HCT116 (cell line): ENCODE measurements around the gene F11R. TPM values are rescaled to one million over a fixed set of nuclear protein-coding genes. Genes with fewer than 3 reads are reported as not detected.
"Not testable (repeated sequence)": the region's sequence is repeated elsewhere in the genome, so short reads cannot be mapped to it uniquely, and the experiment has no call there.

Experiments used
- ATAC-seq: fragments of 200-7000 bp; cut with Tn5 transposase; 2 replicates; pipeline ENCODE4 v1.9.1; 2020; ENCODE audit warnings: mild to moderate bottlenecking, moderate library complexity
- BruUV-seq: library from RNA; stranded (reverse); fragments of 400-500 nt; replicated peaks from 2 replicates; lab custom pipeline; 2021; lab: Mats Ljungman, UMichigan
- CTCF ChIA-PET: fragments of 300-600 bp; sonication (Branson Sonifier 250); formaldehyde crosslinking; loops from one replicate; lab custom pipeline; 2021; ENCODE audit warnings: antibody characterized with exemption; lab: Charles Lee
- POLR2A ChIA-PET: fragments of 300-600, 350-600 bp; sonication (Branson Sonifier 250); formaldehyde crosslinking; loops from one replicate; lab custom pipeline; 2021; ENCODE audit warnings: antibody characterized with exemption; lab: Charles Lee
- RAD21 ChIA-PET, 2 experiments: fragments of 300-600 bp; sonication (Branson Sonifier 250); formaldehyde crosslinking; loops; one replicate each; lab custom pipeline; 2023; ENCODE audit warnings: low total read pairs in 2 of 2; ENCODE audit not compliant: uncharacterized antibody in 2 of 2, unreplicated experiment in 2 of 2, low non-redundant PET in 1 of 2; lab: Charles Lee
- DNase-seq: peaks from one replicate; pipeline ENCODE4 v3.0.0-alpha.2; 2010; ENCODE audit warnings: low read depth, low spot score
- H2AFZ ChIP-seq: fragments of 200-600 bp; shearing (Covaris generic), sonication (generic); 2 replicates; pipeline ENCODE4 v1.6.1; 2017; ENCODE audit warnings: low read depth, mixed run types, mixed read lengths, antibody characterized with exemption, low read length; ENCODE audit not compliant: poor library complexity, severe bottlenecking
- H3K27ac ChIP-seq: 2 replicates; pipeline ENCODE4 v1.5.1; 2012; ENCODE audit warnings: low read depth, low read length
- H3K27me3 ChIP-seq: fragments of 200-600 bp; sonication (generic); 2 replicates; pipeline ENCODE4 v1.6.1; 2016; ENCODE audit warnings: mixed run types, low read length, mixed read lengths; ENCODE audit not compliant: insufficient read depth
- H3K36me3 ChIP-seq, 2 experiments: fragments of 200-500 bp in 1 of 2; fragments of 200-600 bp in 1 of 2; sonication (Bioruptor generic) in 1 of 2; sonication (generic) in 1 of 2; 2 replicates each; pipeline versions ENCODE4 v1.5.1 to v1.6.1; 2014 to 2016; ENCODE audit warnings: low read length in 2 of 2, inconsistent platforms in 1 of 2, mixed read lengths in 1 of 2, mixed run types in 1 of 2; ENCODE audit not compliant: insufficient read depth in 2 of 2, control insufficient read depth in 1 of 2
- H3K4me1 ChIP-seq, 2 experiments: fragments of 200-600 bp in 1 of 2; sonication (generic) in 1 of 2; 2 replicates each; pipeline versions ENCODE4 v1.5.1 to v1.6.1; 2012 to 2017; ENCODE audit warnings: low read length in 2 of 2, inconsistent platforms in 1 of 2, mild to moderate bottlenecking in 1 of 2, mixed read lengths in 1 of 2, mixed run types in 1 of 2, moderate library complexity in 1 of 2; ENCODE audit not compliant: insufficient read depth in 2 of 2, control insufficient read depth in 1 of 2
- H3K4me2 ChIP-seq: fragments of 200-600 bp; sonication (generic); 2 replicates; pipeline ENCODE4 v1.6.1; 2017; ENCODE audit warnings: mixed run types, low read length, mixed read lengths
- H3K4me3 ChIP-seq, 2 experiments: fragments of 200-600 bp in 1 of 2; sonication (generic) in 1 of 2; replicated peaks in 1 of 2; 2 replicates each; pipeline ENCODE4 v1.5.1; 2011 to 2016; ENCODE audit warnings: low read length in 2 of 2, control low read depth in 1 of 2, low read depth in 1 of 2, mild to moderate bottlenecking in 1 of 2, mixed read lengths in 1 of 2, mixed run types in 1 of 2
- H3K79me2 ChIP-seq: fragments of 200-600 bp; sonication (generic); 2 replicates; pipeline ENCODE4 v1.6.1; 2017; ENCODE audit warnings: mild to moderate bottlenecking, mixed run types, low read length, moderate library complexity, mixed read lengths; ENCODE audit not compliant: insufficient read depth
- H3K9ac ChIP-seq: fragments of 200-600 bp; sonication (generic); 2 replicates; pipeline ENCODE4 v1.6.1; 2016; ENCODE audit warnings: low read length, mixed read lengths
- H3K9me2 ChIP-seq: fragments of 200-600 bp; sonication (generic), shearing (Covaris generic); 2 replicates; pipeline ENCODE4 v1.6.1; 2017; ENCODE audit warnings: mixed run types, mild to moderate bottlenecking, moderate library complexity; ENCODE audit not compliant: insufficient read depth
- H3K9me3 ChIP-seq, 2 experiments: fragments of 200-500 bp in 1 of 2; fragments of 200-600 bp in 1 of 2; sonication (Bioruptor generic) in 1 of 2; sonication (generic) in 1 of 2; 2 replicates each; pipeline ENCODE4 v1.6.1; 2014 to 2017; ENCODE audit warnings: low read length in 2 of 2, mixed read lengths in 2 of 2, inconsistent platforms in 1 of 2, low read depth in 1 of 2, mild to moderate bottlenecking in 1 of 2, mixed run types in 1 of 2, moderate library complexity in 1 of 2; ENCODE audit not compliant: control insufficient read depth in 1 of 2, insufficient read depth in 1 of 2
- H4K20me1 ChIP-seq: fragments of 200-600 bp; sonication (generic), shearing (Covaris generic); 2 replicates; pipeline ENCODE4 v1.6.1; 2017; ENCODE audit warnings: mixed run types, mild to moderate bottlenecking, moderate library complexity; ENCODE audit not compliant: insufficient read depth
- CEBPB ChIP-seq: IDR thresholded peaks from 2 replicates; pipeline ENCODE4 v1.6.1; 2012; ENCODE audit warnings: low read depth
- SIN3A ChIP-seq: IDR thresholded peaks from 2 replicates; pipeline ENCODE4 v1.6.1; 2012; ENCODE audit warnings: low read depth
- ZFX ChIP-seq: fragments of 450-650 bp; IDR thresholded peaks from 2 replicates; pipeline ENCODE4 v1.6.1; 2017
- ZNF274 ChIP-seq: fragments of 200-500 bp; sonication (Bioruptor generic); IDR thresholded peaks from 2 replicates; pipeline ENCODE4 v1.6.1; 2014; ENCODE audit warnings: mild to moderate bottlenecking, low read depth, low read length, inconsistent platforms
- intact Hi-C: fragments of 100-400 bp; cut with micrococcal nuclease; formaldehyde crosslinking; loops from 2 replicates; pipeline ENCODE4 v1.10.0; 2022
- total RNA-seq: library from RNA; stranded (reverse); gene quantifications from one replicate; pipeline ENCODE4 v1.2.1, GENCODE V29; 2021; ENCODE audit not compliant: unreplicated experiment
- TF ChIP-seq, protein P1 (sequence below): IDR thresholded peaks from 2 replicates; pipeline ENCODE4 v1.6.1; 2012; ENCODE audit warnings: low read depth
- TF ChIP-seq, protein P2 (sequence below): IDR thresholded peaks from 2 replicates; pipeline ENCODE4 v1.6.1; 2012
- TF ChIP-seq, protein P3 (sequence below): IDR thresholded peaks from 2 replicates; pipeline ENCODE4 v1.6.1; 2012

Gene F11R
- total RNA-seq, 1 experiment from 2014 or later = 86.7 TPM

DNA sequence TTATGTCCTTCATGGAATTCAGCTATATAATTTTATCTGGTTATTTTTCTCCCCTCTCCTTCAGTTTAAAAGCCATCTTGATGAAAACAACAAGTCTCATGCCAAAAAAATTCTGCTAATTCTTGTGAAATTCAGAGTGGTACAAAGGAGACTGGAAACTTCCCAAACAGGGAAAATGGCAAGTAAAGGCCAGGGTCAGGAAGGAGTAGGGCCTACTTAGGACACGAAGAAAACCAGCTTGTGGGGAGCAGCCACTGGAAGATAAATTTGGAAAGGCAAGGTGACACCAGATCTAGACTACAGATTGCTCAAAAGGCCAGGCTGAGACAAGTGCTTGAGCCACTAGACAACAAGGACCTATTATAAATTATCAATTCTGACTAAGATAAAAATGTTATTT, 11.5 kb upstream of the F11R start:
- ATAC-seq = no peak
- no peak for TF ChIP-seq CEBPB
- TF ChIP-seq, protein P1, sequence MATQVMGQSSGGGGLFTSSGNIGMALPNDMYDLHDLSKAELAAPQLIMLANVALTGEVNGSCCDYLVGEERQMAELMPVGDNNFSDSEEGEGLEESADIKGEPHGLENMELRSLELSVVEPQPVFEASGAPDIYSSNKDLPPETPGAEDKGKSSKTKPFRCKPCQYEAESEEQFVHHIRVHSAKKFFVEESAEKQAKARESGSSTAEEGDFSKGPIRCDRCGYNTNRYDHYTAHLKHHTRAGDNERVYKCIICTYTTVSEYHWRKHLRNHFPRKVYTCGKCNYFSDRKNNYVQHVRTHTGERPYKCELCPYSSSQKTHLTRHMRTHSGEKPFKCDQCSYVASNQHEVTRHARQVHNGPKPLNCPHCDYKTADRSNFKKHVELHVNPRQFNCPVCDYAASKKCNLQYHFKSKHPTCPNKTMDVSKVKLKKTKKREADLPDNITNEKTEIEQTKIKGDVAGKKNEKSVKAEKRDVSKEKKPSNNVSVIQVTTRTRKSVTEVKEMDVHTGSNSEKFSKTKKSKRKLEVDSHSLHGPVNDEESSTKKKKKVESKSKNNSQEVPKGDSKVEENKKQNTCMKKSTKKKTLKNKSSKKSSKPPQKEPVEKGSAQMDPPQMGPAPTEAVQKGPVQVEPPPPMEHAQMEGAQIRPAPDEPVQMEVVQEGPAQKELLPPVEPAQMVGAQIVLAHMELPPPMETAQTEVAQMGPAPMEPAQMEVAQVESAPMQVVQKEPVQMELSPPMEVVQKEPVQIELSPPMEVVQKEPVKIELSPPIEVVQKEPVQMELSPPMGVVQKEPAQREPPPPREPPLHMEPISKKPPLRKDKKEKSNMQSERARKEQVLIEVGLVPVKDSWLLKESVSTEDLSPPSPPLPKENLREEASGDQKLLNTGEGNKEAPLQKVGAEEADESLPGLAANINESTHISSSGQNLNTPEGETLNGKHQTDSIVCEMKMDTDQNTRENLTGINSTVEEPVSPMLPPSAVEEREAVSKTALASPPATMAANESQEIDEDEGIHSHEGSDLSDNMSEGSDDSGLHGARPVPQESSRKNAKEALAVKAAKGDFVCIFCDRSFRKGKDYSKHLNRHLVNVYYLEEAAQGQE = no peak
- no peak for TF ChIP-seq ZNF274
- TF ChIP-seq ZFX = no peak
- TF ChIP-seq, protein P2, sequence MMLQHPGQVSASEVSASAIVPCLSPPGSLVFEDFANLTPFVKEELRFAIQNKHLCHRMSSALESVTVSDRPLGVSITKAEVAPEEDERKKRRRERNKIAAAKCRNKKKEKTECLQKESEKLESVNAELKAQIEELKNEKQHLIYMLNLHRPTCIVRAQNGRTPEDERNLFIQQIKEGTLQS = no peak
- H3K9me3 ChIP-seq = no peaks in the 10 kb centered on the region
- ChIA-PET RAD21 (no interaction called here), CTCF (interaction anchor here (1.0 kb wide), 1 partner anchor 12 kb away, joined by 3 read pairs; the partner anchor contains the start of gene F11R), POLR2A (interaction anchor here (3.2 kb wide), 1 partner anchor 11 kb away, joined by 18 read pairs; the partner anchor contains the start of gene F11R)
- H3K9me2 ChIP-seq = no peaks in the 10 kb centered on the region
- H3K27ac ChIP-seq = no peak overlapping the region
- no peak for DNase-seq
- no peaks in the 10 kb centered on the region; a peak in 1 of 4 replicates for H3K36me3 ChIP-seq
- no peak overlapping the region for H3K4me2 ChIP-seq
- intact Hi-C loops = no loop called here
- H3K4me1 ChIP-seq = peaks cover 16 to 33% of the 10 kb centered on the region in 2 experiments
- no peak overlapping the region for H3K4me3 ChIP-seq
- H2AFZ ChIP-seq = no peak overlapping the region
- peaks cover 38% of the 10 kb centered on the region for H3K79me2 ChIP-seq
- no TSS peak for BruUV-seq
- no peaks in the 10 kb centered on the region for H3K27me3 ChIP-seq
- H3K9ac ChIP-seq = no peak overlapping the region
- H4K20me1 ChIP-seq = no peaks in the 10 kb centered on the region

DNA sequence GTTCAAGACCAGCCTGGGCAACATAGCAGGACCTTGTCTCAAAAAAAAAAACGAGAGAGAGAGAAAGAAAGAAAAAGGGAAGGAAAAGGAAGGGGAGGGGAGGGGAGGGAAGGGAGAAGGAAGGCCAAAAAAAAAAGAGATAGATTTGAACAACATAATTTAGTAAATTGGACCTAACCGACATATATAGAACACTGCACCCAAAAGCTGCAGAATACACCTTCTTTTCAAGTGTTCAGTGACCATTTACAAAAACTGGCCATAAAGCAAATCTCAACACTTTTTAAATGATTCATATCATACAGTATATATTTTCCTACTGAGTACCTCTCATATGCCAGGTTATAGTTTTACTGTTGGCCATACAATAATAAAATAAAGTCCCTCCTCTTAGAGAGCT, 10.9 kb upstream of the F11R start:
- Histone ChIP-seq H2AFZ (no peak overlapping the region), H3K27ac (no peak overlapping the region), H3K4me1 (peaks cover 14 to 31% of the 10 kb centered on the region in 2 experiments), H3K4me2 (no peak overlapping the region), H3K9me2 (no peaks in the 10 kb centered on the region), H3K79me2 (peaks cover 33% of the 10 kb centered on the region), H3K4me3 (no peak overlapping the region), H3K9me3 (no peaks in the 10 kb centered on the region), H3K36me3 (no peaks in the 10 kb centered on the region), H3K27me3 (no peaks in the 10 kb centered on the region), H3K9ac (no peak overlapping the region), H4K20me1 (no peaks in the 10 kb centered on the region)
- ATAC-seq (no peak), DNase-seq (no peak)
- intact Hi-C loops = no loop called here
- RAD21 ChIA-PET = no interaction called here
- TF ChIP-seq, protein P3, sequence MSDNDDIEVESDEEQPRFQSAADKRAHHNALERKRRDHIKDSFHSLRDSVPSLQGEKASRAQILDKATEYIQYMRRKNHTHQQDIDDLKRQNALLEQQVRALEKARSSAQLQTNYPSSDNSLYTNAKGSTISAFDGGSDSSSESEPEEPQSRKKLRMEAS = no peak
- no peak for TF ChIP-seq SIN3A
- CTCF ChIA-PET = interaction anchor here (1.0 kb wide), 1 partner anchor 11 kb away, joined by 3 read pairs; the partner anchor contains the start of gene F11R
- no TSS peak for BruUV-seq
- POLR2A ChIA-PET = interaction anchor here (3.2 kb wide), 1 partner anchor 10 kb away, joined by 18 read pairs; the partner anchor contains the start of gene F11R

DNA sequence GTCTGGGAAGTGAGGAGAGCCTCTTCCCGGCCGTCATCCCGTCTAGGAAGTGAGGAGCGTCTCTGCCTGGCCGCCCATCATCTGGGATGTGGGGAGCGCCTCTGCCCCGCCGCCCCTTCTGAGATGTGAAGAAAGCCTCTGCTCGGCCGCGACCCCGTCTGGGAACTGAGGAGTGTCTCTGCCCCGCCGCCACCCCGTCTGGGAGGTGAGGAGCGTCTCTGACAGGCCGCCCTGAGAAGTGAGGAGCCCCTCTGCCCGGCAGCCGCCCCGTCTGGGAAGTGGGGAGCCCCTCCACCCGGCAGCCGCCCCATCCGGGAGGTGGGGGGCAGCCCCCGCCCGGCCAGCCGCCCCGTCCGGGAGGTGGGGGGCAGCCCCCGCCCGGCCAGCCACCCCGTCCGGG, 8.5 kb upstream of the F11R start:
- H3K9me2 ChIP-seq, BruUV-seq, CTCF ChIA-PET, DNase-seq, RAD21 ChIA-PET, H4K20me1 ChIP-seq, H3K27ac ChIP-seq, H3K4me3 ChIP-seq, H3K27me3 ChIP-seq, H3K9me3 ChIP-seq, H3K4me2 ChIP-seq, ATAC-seq, H3K9ac ChIP-seq, H2AFZ ChIP-seq, POLR2A ChIA-PET, intact Hi-C loops, H3K36me3 ChIP-seq: not testable (repeated sequence)
- H3K4me1 ChIP-seq = peaks cover 14 to 35% of the 10 kb centered on the region in 2 experiments
- H3K79me2 ChIP-seq = peaks cover 22% of the 10 kb centered on the region
